HuH-7 (cell line): Measurements from ENCODE around the gene CD52.
"Not testable (repeated sequence)": the region's sequence is repeated elsewhere in the genome, so short reads cannot be mapped to it uniquely, and the experiment has no call there.

Experiments used
- DNase-seq: peaks from one replicate; pipeline ENCODE4 v3.0.0; 2011; ENCODE audit warnings: low spot score

CD52 gene

GRCh38 chr1:26284597-26285347 is 33.0 kb upstream of the CD52 start:
- DNase-seq = peak; percentile 89

- peak; percentile 88 for DNase-seq
Measured at GRCh38 chr1:26285366-26286063, 32.2 kb upstream of the CD52 start.

GRCh38 chr1:26286064-26286416 is 31.7 kb upstream of the CD52 start:
- no peak for DNase-seq

GRCh38 chr1:26287033-26287711 is 30.6 kb upstream of the CD52 start:
- DNase-seq = no peak

GRCh38 chr1:26287811-26288210 is 29.9 kb upstream of the CD52 start:
- DNase-seq = no peak

- no peak for DNase-seq
Measured at GRCh38 chr1:26288311-26288941, 29.3 kb upstream of the CD52 start.

GRCh38 chr1:26289158-26290059 is 28.3 kb upstream of the CD52 start:
- no peak for DNase-seq

GRCh38 chr1:26290122-26290881 is 27.5 kb upstream of the CD52 start:
- DNase-seq = no peak

- no peak for DNase-seq
Measured at GRCh38 chr1:26290882-26291261, 26.9 kb upstream of the CD52 start.

GRCh38 chr1:26291433-26291832 is 26.3 kb upstream of the CD52 start:
- DNase-seq = no peak

- no peak for DNase-seq
Measured at GRCh38 chr1:26291939-26292338, 25.8 kb upstream of the CD52 start.

- DNase-seq = not testable (repeated sequence)
Measured at GRCh38 chr1:26292735-26293134, 25.0 kb upstream of the CD52 start.

- no peak for DNase-seq
Measured at GRCh38 chr1:26293911-26294463, 23.8 kb upstream of the CD52 start.

- DNase-seq = no peak
Measured at GRCh38 chr1:26295194-26296138, 22.3 kb upstream of the CD52 start.

- DNase-seq = no peak
Measured at GRCh38 chr1:26296340-26297056, 21.3 kb upstream of the CD52 start.

- no peak for DNase-seq
Measured at GRCh38 chr1:26297057-26297790, 20.5 kb upstream of the CD52 start.

- no peak for DNase-seq
Measured at GRCh38 chr1:26297791-26298124, 20.0 kb upstream of the CD52 start.

- no peak for DNase-seq
Measured at GRCh38 chr1:26300578-26301275, 17.0 kb upstream of the CD52 start.
